Measurements from ENCODE around the gene GFM1.

Gene GFM1

DNA sequence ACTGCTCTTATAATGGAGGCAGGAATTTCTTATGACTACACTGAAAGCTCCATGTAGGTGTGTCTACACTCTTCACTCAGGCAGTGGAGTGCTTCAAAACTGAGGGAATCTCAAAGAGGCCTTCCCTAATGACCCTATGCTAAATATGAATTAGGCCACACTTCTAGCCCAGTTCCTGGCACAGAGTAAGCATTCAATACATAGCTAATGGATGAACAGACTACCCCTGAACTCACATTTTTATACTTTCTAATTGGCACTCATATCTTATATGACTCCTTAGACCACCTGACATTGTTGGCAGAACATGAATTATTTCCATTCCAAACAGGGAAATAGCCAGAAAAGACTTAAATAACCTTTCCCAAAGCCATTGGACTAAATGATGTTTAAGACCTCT is 84.5 kb downstream of the GFM1 start:
- DNase-seq = no peak

DNA sequence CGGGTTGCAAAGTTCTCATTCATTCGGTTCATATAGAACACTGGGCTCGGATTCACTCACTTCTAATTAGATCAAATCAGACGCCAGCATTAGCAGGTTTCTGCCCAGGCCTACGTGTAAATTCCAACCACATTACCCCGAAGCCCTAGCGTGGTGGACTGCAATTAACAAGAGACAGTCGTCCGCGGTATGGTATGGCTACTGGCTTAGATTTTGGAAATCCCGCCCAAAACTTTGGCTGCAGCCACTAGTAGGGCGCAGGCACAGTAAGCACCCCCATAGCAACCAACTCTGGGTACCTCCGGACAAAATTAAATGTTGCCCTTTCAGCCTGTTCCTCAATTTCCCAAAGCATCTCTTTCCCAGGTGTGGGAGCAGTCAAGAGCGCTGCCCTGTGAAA is 87.2 kb downstream of the GFM1 start:
- DNase-seq = no peak

DNA sequence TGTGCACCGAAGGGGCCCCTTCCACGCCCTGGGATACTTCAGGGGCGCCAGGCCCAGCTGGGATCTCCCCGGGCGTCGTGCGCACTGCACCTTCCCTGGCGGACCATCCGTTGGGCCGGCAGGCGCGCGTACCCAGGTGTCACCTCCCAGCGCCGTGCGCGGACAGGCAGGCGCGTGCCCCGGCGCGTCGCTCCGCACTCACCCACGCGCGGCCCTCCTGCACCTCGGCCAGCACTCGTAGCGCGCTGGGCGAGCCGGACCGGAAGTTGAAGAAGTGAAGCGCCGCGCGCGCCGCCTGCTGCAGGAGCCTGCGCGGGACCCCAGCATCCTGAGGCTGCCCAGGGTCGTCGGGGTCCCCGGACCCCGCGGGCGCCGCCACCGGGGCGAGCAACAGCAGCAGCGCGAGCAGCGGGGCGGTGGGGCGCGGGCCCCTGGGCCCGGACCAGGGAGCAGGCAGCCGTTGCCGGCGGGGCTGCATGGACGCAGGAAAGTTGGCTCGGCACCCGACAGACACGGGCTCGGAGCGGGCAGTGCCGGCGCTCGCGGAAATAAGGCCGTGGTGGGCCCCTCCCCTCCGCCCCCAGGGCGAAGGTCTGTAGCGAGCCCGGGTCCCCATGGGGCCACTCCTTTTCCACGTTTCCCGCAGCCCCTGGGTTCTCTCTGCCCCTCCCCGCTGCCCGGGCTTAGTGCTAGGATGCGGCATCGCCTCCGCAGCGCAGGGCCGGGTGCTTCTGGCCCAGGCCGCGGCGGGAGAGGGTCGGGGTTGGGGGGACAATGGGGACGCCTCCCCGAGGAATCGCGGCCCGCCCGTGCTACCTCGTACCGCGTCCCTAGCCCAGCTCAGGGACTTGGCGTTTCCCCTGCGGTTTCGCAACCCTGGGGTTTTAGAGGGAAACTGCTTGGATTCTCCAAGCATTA is 87.9 kb downstream of the GFM1 start, which contains the start of gene RARRES1:
RARRES1 (minus strand) TSS at position 520 of the 918 bp plus-strand sequence; CDS start at position 478, 42 bp downstream.
- no peak for DNase-seq

DNA sequence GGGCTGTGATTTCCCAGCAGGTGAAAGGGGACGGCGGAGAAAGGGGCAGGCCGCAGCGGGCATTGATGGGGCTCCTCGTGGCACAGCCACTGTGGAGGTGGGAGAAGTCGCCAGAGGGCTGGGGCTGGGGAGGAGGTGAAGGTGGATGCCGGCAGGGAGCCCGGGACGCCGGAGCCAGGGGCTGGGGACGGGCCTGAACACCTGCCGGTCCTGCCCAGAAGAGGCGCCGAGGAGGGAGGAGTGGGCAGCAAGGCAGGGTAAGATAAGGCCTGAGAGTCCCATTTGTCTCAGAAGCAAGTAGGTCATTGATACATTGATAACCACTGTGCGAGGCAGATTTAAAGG is 88.5 kb downstream of the GFM1 start:
- no peak for DNase-seq

DNA sequence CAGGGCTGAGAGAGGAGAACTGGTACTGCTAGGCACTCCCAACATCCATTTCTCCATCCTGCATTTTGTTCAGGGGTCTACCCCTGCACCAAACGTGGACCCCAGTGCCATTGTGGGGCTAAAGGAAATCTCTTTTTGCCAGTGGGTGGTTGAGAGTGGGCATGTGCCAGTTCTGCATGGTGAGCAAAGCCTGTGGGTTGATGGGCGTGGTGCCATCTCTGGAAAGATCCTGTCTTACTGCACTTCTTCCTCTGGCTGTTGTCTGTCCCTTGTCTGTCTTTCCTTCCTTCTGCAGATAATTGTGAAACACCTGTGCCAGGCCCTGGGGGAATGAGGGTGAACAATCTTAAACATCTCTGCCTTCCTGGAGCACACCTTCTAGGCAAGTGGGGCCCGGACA is 89.3 kb downstream of the GFM1 start:
- DNase-seq = no peak

DNA sequence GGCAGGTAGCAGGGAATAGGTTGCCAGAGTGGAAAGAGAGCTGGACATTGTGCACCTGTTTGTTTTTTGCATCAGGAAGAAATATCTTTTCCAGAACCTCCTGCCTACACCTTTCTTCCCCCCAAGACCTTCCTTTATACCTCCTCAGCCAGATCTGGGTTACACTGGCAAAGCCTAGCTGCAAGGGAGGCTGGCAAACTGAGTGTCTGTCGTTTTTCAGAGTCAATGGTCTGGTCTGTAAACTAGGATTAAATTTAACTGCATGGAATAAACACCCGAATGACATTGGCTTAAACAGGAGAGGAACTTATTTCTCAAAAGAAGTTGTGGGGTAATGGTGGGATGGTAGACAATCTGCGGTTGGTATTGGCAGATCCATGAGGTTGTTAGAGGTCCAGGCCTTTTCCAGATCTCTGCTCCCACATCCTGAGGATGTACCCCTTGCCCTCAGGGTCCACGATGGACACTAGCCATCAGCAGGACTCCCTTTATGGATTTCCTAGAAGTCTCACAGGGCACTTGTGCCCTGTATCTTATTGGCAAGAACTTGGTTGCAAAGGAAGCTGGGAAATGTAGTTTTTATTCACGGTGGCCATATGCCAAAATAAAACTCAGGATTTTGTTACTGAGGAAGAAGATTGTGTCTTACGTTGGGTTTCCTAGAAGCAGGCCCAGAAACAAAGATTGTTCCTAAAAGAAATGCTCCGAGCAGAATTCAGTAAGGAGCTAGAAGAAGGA is 91.1 kb downstream of the GFM1 start:
- no peak for DNase-seq

DNA sequence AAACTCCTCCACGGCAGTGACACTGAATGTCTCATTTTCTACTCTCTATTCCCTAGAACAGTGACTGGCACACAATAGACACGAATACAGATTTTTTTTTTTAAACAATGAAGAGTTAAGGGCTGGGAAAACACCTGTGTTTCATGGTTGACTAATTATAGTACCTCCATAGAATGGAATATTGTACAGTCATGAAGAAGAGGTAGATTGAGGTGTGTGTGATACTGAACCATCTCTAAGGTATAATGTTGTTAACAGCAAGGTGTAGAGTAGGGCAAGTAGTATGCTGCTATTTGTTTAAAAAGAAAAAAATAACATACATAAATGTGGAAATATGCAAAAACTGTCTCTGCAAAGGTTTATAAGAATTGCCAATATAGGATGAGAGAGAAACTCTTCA is 93.1 kb downstream of the GFM1 start:
- no peak for DNase-seq

DNA sequence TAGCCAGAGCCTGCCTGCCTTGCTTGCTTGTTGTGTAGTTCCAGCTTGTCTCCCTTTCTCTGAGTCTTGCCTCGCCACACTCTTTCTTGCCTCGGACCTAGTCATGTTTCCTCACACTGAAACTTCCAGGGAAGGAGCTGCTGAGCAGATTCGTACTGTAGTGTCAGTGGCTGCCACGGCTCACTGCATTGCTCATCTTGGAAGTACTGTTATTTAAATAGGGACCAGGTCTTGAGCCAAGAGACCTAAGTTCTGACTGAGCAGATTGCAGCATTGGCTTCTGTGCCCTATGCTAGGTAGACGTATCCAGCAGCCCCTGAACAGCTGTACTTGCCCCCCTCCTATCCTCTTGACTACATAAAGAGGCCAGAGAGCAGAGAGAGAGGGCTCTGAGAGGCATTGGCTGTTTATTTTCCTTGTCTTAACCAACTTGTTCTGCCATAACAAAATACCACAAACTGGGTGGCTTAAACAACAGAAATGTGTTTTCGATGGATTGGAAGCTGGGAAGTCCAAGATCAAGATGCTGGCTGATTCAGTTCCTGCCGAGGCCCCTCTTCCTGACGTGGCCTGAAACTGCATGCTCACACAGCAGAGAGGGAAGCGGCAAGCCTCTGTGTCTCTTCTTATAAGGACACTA is 93.8 kb downstream of the GFM1 start:
- no peak for DNase-seq

DNA sequence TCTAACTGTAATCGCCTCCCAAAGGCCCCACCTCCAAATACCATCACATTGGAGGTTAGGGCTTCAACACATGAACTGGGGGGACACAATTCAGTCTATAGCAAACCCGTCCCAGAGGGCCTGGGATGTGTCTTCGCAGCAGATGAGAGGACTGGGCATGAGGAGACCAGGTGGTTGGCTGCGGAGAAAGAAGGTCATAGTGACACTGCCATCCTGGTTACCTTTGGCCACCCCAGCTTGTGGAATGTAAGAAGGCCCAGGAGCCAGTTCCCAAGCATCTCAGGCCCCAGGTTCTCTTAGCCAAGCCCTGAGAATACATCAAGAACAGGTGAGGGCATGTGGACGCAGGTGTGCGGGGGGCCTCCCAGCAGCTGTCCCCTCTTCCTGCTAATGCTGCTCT is 94.3 kb downstream of the GFM1 start:
- DNase-seq = no peak

DNA sequence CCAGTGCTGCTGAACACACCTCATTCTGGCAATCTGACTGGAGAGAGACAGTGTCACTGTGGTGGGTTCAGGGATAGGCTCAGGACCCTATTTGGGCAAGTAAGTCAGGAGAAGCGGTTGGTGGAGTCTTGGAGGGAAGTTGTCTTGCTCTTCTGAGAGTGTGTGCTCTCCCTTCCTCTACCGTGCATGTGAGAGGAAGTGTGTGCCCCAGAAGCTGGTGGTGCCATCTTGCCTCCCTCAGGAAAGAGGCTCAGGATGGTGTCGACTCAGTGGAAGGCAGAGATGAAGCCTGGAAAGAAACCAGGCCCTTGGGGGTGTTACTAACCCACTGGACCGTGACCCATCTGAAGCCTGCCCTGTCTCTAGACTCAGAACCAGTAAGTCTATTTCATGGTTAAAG is 94.8 kb downstream of the GFM1 start:
- no peak for DNase-seq

DNA sequence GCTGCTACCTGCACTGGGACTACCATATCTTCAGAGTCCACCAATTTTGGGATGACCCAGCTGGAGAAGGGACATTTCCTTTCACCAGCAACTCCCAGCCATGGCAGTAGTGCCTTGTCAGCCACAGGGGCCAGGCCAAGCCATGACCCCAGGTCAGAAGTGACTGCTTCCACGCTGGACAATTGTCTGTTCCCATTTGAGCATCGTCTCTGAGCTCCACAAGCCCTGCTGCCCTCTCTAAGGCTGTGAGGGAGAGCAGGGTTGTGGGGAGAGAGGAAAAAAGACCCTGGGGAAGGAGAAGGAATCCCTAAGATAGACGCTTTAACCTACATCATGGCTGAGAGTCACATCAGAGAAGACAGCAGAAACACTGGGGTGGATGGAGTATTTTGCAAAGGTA is 95.3 kb downstream of the GFM1 start:
- DNase-seq = no peak
